GM18511 (cell line): Measurements from ENCODE around the gene IL36G.

Source experiments
- ATAC-seq: cut with Tn5 transposase; IDR thresholded peaks from one replicate; pipeline ENCODE4 v1.9.1; 2021; ENCODE audit warnings: mild to moderate bottlenecking, moderate library complexity; ENCODE audit not compliant: unreplicated experiment

IL36G gene

DNA sequence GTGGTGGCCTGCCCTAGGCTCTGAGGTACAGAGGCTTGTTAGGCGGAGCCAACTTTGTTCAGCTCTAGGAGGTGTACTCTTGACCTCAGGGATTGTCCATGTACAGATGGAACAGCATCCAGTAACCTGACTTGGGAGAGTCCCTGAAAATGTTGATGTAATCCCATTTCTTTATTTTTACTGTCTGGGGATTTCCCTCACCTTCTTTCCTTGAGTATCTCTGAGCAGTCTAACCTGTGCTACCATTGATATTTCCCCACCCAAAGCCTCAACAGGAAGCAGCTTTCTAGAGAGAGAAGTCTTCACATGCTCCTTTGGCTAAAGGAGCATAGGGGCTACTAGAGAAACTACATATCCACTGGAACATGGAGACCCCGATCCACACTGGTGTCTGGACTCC lies 37.8 kb downstream of the IL36G start:
- no peak for ATAC-seq

DNA sequence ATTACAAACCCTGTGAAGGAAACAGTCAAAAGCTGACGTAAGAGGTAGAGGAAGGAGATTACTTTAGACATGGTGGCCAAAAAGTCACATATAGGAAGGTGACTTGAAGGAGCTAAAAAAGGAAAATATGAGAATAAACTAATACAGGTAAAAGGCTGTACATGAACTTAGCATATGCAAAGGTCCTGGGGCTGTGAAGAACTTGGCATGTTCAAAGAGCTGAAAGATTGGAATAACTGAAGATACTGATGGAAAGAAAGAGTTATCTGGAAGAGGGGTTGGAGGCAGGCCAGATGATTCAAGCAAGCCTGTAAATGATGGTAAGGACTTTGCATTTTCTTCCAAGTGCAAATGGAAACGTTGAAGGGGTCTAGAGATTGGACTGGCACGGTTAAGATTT lies 40.7 kb downstream of the IL36G start:
- no peak for ATAC-seq

DNA sequence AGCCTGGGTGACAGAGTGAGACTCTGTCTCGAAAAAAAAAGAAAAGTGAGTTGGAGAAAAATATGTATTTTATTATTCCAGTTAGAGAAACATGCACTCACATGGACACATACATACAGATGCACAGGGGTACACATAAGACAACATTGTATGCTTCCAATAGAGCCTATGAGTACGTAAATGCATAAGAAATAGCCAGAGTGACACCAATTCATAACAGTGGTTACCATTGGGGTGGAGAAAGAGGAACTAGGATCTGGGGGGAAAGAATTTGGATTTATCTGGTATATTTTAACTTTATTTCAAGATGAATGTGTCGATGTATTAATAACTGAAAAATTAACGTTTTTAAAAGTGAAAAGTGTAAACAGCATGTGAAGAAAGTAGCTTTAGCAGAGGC lies 43.5 kb downstream of the IL36G start:
- ATAC-seq, result no peak

GRCh38 chr2:113024764-113025163 lies 47.0 kb downstream of the IL36G start:
- ATAC-seq, result no peak

GRCh38 chr2:113025737-113026136 lies 47.9 kb downstream of the IL36G start:
- ATAC-seq, result no peak

DNA sequence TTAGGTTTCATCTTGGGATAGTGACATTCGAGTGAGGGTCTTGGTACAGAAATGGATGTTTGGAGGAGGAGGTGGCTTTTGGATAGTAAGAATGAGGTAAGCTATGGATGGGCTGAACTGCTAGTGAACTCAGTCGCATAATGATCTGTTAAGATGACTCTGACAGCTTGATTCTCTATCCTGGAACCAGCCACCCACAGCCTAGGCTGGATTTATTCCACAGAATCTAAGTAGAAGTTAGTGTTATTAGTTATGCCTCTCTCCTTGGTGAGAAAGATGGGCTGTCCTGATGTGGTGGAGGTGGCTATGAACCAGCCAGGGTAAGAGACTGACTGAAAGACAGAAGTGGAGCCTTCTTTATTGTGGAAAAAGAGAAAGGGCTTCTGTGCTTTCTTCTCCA lies 49.9 kb downstream of the IL36G start:
- no peak for ATAC-seq

DNA sequence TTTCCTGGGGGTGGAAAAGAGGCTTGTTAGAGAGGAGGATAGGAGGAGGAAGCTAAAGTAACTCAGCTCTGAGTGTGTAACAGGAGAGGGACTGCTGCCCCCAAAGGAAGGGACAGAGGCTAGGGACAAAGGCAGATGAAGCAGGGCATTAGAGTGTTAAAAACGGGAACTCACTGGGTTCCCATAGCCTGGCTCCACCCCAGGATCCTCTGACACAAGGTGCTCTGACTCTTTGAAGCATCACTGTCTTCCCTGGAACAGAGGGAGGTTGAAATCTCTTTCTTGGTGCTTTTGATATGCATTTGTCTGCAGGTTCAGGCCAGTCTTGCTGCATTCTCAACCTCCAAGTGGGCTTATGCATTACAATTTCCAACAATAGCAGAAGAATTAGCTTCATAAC lies 50.3 kb downstream of the IL36G start:
- no peak for ATAC-seq

- no peak for ATAC-seq
These were observed 54.9 kb downstream of the IL36G start for GRCh38 chr2:113032737-113033136.

- ATAC-seq, result no peak
These were observed 56.2 kb downstream of the IL36G start for GRCh38 chr2:113034016-113034415.
